ENCODE measurements around the gene DIS3L2. TPM values are rescaled to one million over a fixed set of nuclear protein-coding genes. Genes with fewer than 3 reads are reported as not detected.

Gene DIS3L2
- total RNA-seq, 4 donors from 2014 or later = 12.8 to 27.3 (median 16.8) TPM

DNA sequence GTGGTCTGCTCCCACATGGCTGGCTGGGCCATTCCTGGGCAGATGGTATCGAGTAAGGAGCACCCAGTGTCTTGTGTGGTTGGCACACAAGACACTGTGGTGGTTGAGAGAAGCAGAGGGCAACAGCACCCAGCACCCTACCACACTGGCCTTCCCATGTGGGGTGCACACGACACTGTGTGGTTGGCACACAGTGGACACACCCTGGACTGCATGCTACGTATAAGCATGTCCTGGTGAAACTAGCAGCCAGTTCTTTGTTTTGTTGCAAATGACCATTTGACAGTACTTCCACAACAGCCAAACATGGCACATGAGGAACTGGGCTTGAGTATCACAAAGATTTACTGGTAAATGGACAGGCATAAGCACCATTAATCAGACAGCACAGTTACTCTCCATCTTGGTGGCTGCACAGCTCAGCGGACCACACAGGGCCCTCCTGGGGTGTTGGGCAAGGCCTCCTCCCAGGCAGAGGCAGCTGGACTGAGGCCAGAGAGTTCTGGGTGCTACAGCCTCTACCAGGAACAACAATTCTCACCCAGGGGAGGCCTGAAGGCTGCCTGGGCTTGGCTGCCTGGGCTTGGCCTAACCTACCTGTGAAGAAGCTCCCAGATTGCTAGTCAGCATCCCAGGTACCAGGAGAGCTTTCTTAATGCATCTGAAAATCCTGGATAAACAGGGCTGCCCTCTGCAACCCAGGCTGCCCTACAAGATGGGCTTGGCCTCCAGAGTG is 357.7 kb downstream of the DIS3L2 start:
- Histone ChIP-seq H3K36me3 (no peaks in the 10 kb centered on the region), H3K4me1 (peaks cover 19 to 32% of the 10 kb centered on the region in 2 donors), H3K27me3 (no peaks in the 10 kb centered on the region), H3K27ac (no peak overlapping the region), H3K4me3 (no peak overlapping the region), H3K9me3 (no peaks in the 10 kb centered on the region)
- intact Hi-C loops (cut with DNase I; ENCODE audit: low total_unique reads) (loop anchor here (10.0 kb wide), 1 partner anchor 206 kb away; the partner anchor contains the start of genes CHRND and PRSS56), in situ Hi-C loops (cut with MboI; ENCODE audit: low sequenced_read_pairs in 4 of 4) (loop anchor here in 2 of 4 donors (10.0 to 25.0 kb wide), 2 partner anchors 394 to 407 kb away; partner anchors contain the start of gene NPPC (in 1 of the 2))
- no peak for TF ChIP-seq POLR2A (IDR thresholded peaks at IDR 0.05)
- TF ChIP-seq, protein P1, sequence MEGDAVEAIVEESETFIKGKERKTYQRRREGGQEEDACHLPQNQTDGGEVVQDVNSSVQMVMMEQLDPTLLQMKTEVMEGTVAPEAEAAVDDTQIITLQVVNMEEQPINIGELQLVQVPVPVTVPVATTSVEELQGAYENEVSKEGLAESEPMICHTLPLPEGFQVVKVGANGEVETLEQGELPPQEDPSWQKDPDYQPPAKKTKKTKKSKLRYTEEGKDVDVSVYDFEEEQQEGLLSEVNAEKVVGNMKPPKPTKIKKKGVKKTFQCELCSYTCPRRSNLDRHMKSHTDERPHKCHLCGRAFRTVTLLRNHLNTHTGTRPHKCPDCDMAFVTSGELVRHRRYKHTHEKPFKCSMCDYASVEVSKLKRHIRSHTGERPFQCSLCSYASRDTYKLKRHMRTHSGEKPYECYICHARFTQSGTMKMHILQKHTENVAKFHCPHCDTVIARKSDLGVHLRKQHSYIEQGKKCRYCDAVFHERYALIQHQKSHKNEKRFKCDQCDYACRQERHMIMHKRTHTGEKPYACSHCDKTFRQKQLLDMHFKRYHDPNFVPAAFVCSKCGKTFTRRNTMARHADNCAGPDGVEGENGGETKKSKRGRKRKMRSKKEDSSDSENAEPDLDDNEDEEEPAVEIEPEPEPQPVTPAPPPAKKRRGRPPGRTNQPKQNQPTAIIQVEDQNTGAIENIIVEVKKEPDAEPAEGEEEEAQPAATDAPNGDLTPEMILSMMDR (IDR thresholded peaks at IDR 0.05 in 4 of 5, conservative IDR thresholded peaks at IDR 0.05 in 1 of 5) = no peak
- ATAC-seq (no peak), DNase-seq (no peak)

DNA sequence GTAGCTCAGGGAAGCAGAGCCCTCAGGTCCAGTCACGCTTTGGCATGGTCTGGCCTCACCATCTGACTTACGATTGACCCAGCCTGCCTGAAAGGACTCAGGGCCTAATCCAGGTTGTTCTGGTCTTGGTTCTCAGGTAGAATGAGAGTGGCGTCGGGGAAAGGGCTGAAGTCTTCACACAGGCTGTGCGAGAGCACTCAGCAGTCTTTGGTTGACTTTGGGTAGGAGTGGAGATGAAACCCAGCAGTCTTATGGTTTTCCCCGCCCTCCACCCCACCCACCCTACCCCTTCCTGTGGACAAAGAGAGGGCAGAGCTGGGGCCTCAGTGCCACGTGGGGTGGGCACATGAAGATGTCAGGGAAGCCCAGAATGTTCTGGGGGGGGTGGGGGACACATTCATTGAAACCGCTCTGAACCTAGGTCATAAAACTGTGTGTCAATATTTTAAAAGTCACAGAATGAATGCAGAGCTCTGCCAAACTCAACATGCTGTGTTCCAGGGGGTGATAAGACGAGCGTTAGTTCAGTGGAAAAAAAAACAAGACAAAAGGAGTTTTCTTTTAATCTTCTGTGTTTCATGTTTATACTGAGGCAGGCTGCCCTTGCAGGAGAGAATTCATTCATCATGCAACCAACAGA is 358.4 kb downstream of the DIS3L2 start:
- intact Hi-C loops (cut with DNase I; ENCODE audit: low total_unique reads) = loop anchor here (10.0 kb wide), 2 partner anchors 125 to 205 kb away; partner anchors contain the start of genes CHRND and PRSS56

DNA sequence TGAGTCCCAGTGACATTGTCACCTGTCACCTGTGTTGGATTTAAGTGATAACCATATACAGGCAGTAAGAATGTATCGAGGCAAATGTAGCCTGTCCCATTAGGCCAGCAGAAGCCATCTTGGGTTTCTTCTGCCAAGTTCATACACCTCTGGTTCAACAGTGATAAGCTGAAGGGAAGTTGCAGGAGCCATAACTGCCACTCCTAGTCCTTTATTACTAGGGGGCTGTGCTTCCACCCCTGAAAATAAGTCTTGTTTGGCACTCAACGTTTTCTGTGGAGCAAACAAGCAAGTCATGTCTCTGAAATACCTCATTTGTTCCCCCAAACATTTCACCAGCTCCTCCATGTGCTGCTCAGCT is 358.9 kb downstream of the DIS3L2 start:
- Histone ChIP-seq H3K4me3 (no peak overlapping the region), H3K4me1 (peaks cover 11 to 20% of the 10 kb centered on the region in 2 donors), H3K27me3 (no peaks in the 10 kb centered on the region), H3K27ac (no peak overlapping the region), H3K36me3 (no peaks in the 10 kb centered on the region), H3K9me3 (no peaks in the 10 kb centered on the region)
- intact Hi-C loops (cut with DNase I; ENCODE audit: low total_unique reads) = loop anchor here (10.0 kb wide), 1 partner anchor 124 kb away; no protein-coding TSS in a partner anchor
- DNase-seq (no peak), ATAC-seq (no peak)
- no peak for TF ChIP-seq POLR2A (IDR thresholded peaks at IDR 0.05)
- TF ChIP-seq, protein P1 (IDR thresholded peaks at IDR 0.05 in 4 of 5, conservative IDR thresholded peaks at IDR 0.05 in 1 of 5) = no peak
- in situ Hi-C loops (cut with MboI; ENCODE audit: low sequenced_read_pairs in 4 of 4) = loop anchor here in 3 of 4 donors (10.0 to 25.0 kb wide), 3 partner anchors 396 to 416 kb away; partner anchors contain the start of gene NPPC (in 1 of the 3)

More for the DNA sequence above, 358.4 kb downstream of the DIS3L2 start:
- peaks cover 16 to 25% of the 10 kb centered on the region in 2 donors for H3K4me1 ChIP-seq
- TF ChIP-seq, protein P1 (IDR thresholded peaks at IDR 0.05 in 4 of 5, conservative IDR thresholded peaks at IDR 0.05 in 1 of 5) = no peak
- no peak for TF ChIP-seq POLR2A (IDR thresholded peaks at IDR 0.05)
- no peaks in the 10 kb centered on the region for H3K36me3 ChIP-seq
- DNase-seq (no peak), ATAC-seq (no peak)
- H3K9me3 ChIP-seq = no peaks in the 10 kb centered on the region
- H3K27ac ChIP-seq = no peak overlapping the region
- H3K4me3 ChIP-seq = no peak overlapping the region
- H3K27me3 ChIP-seq = no peaks in the 10 kb centered on the region
- in situ Hi-C loops (cut with MboI; ENCODE audit: low sequenced_read_pairs in 4 of 4) = loop anchor here (10.0 to 25.0 kb wide), 3 partner anchors 395 to 415 kb away; partner anchors contain the start of gene NPPC (in 2 of the 4)

DNA sequence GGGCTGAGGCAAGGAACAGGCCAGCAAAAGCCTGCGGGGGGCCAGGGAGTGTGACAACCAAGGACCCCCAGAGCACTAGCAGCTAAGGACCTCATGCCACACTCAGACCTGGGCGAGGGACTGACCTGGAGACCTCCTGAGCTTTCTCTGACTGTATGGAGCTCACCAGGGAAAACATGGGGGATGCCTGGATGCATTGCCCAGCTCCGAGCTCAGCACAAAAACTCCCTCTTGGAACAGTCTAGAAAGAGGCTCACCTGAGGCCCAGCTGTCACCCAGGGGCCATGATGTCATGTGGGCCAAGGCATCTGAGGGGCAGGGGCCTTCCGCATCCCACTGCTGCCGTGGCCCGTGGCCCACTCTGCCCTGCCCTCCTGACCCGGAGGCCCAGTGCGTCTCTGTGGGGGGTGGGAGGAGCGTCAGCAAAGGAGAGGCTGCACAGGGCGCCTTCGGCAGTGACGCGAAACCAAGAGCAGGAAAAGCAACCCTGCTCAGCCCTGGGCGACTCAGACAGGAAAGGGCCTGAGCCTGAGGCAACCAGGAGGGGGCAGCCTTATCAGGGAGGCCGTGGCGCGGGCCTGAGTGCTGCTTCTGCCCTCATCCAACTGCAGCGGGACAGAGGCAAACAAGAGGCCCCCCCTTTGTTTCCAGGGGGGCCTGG is 359.8 kb downstream of the DIS3L2 start:
- Histone ChIP-seq H3K36me3 (no peaks in the 10 kb centered on the region), H3K27ac (no peak overlapping the region), H3K4me3 (no peak overlapping the region), H3K27me3 (no peaks in the 10 kb centered on the region), H3K4me1 (peaks cover 2 to 11% of the 10 kb centered on the region in 2 donors), H3K9me3 (no peaks in the 10 kb centered on the region)
- no peak for ATAC-seq
- intact Hi-C loops (cut with DNase I; ENCODE audit: low total_unique reads) (loop anchor here (10.0 kb wide), 1 partner anchor 124 kb away; no protein-coding TSS in a partner anchor), in situ Hi-C loops (cut with MboI; ENCODE audit: low sequenced_read_pairs in 4 of 4) (loop anchor here in 3 of 4 donors (10.0 to 25.0 kb wide), 3 partner anchors 396 to 416 kb away; partner anchors contain the start of gene NPPC (in 1 of the 3))
- DNase-seq = peak in 1 of 2 donors; percentile 7
- TF ChIP-seq, protein P1 (IDR thresholded peaks at IDR 0.05 in 4 of 5, conservative IDR thresholded peaks at IDR 0.05 in 1 of 5) = no peak
- no peak for TF ChIP-seq POLR2A (IDR thresholded peaks at IDR 0.05)

Data from gastrocnemius medialis (tissue), 4 donors.